ENCODE measurements around the gene SORBS1. TPM values are rescaled to one million over a fixed set of nuclear protein-coding genes. Genes with fewer than 3 reads are reported as not detected.

SORBS1 gene
- total RNA-seq, 4 donors from 2014 or later, result 92.2 to 308 (median 150) TPM

- TF ChIP-seq EP300 (IDR thresholded peaks at IDR 0.05; ENCODE audit: low read depth) (no peak), POLR2A (IDR thresholded peaks at IDR 0.05) (no peak), CTCF (IDR thresholded peaks at IDR 0.05) (no peak), POLR2AphosphoS5 (IDR thresholded peaks at IDR 0.05) (no peak)
- no peak overlapping the region for H3K4me3 ChIP-seq
- peak overlapping the region; percentile 73 to 88 (median 86) for H3K27ac ChIP-seq
- intact Hi-C loops (cut with DNase I; ENCODE audit: low total_unique reads), result no loop called here
- H3K9me3 ChIP-seq, result no peaks in the 10 kb centered on the region
- peaks cover 0 to 20% (median 5%) of the 10 kb centered on the region in 4 donors for H3K36me3 ChIP-seq
- DNase-seq, result no peak
- in situ Hi-C loops (cut with MboI; ENCODE audit: low pct_ligation_motif_present in 1 of 4, low pct_unique_long_range_greater_than_20kb in 1 of 4, low sequenced_read_pairs in 3 of 4), result no loop called here
- peaks cover 20 to 59% (median 40%) of the 10 kb centered on the region in 4 donors for H3K4me1 ChIP-seq
- H3K27me3 ChIP-seq, result no peaks in the 10 kb centered on the region
- WGBS, 2 donors (ENCODE audit: low coverage in 1 of 2), result 94% methylated on average over 8 of the region's 8 CpGs; no CpG with 5 or more reads in 1 of the 2 donors
Observed at GRCh38 chr10:95265572-95265971, 295.6 kb downstream of the SORBS1 start.

GRCh38 chr10:95264227-95265051 lies 296.7 kb downstream of the SORBS1 start:
- in situ Hi-C loops (cut with MboI; ENCODE audit: low pct_ligation_motif_present in 1 of 4, low pct_unique_long_range_greater_than_20kb in 1 of 4, low sequenced_read_pairs in 3 of 4), result no loop called here
- H3K4me1 ChIP-seq, result peaks cover 20 to 63% (median 41%) of the 10 kb centered on the region in 4 donors
- no peak for DNase-seq
- TF ChIP-seq EP300 (IDR thresholded peaks at IDR 0.05; ENCODE audit: low read depth) (no peak), POLR2A (IDR thresholded peaks at IDR 0.05) (no peak), CTCF (IDR thresholded peaks at IDR 0.05) (no peak), POLR2AphosphoS5 (IDR thresholded peaks at IDR 0.05) (no peak)
- H3K27ac ChIP-seq, result peak overlapping the region; percentile 3 to 87 (median 68)
- 57 to 88% methylated on average over 2 to 6 of the region's 6 CpGs for WGBS, 2 donors (ENCODE audit: low coverage in 1 of 2)
- intact Hi-C loops (cut with DNase I; ENCODE audit: low total_unique reads), result loop anchor here (5.0 kb wide), 1 partner anchor 1922 kb away; no protein-coding TSS in a partner anchor
- no peaks in the 10 kb centered on the region for H3K27me3 ChIP-seq
- no peaks in the 10 kb centered on the region for H3K9me3 ChIP-seq
- H3K4me3 ChIP-seq, result no peak overlapping the region
- peaks cover 0 to 12% (median 5%) of the 10 kb centered on the region in 4 donors for H3K36me3 ChIP-seq

DNA sequence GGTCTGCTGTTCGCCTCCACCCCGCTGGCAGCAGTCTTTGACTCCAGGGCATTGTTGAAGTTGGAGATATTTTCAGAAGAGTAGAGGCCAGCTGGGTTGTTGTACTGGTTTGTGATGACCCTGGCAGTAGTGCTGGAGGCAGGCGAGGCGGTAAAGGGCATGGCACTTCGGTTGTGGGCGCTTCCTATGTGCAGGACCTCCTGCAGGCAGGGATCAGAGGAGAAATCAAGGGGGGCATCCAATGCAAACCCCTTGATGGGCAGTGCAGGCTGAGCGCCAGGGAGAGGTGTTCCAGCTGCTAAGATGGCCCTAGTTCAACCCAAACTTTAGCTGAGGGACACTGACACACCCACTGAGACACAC lies 297.3 kb downstream of the SORBS1 start:
- no peaks in the 10 kb centered on the region for H3K27me3 ChIP-seq
- TF ChIP-seq EP300 (IDR thresholded peaks at IDR 0.05; ENCODE audit: low read depth), result no peak
- TF ChIP-seq POLR2AphosphoS5 (IDR thresholded peaks at IDR 0.05), result no peak
- no peak for TF ChIP-seq CTCF (IDR thresholded peaks at IDR 0.05)
- no peak for TF ChIP-seq POLR2A (IDR thresholded peaks at IDR 0.05)
- in situ Hi-C loops (cut with MboI; ENCODE audit: low pct_ligation_motif_present in 1 of 4, low pct_unique_long_range_greater_than_20kb in 1 of 4, low sequenced_read_pairs in 3 of 4) (no loop called here), intact Hi-C loops (cut with DNase I; ENCODE audit: low total_unique reads) (loop anchor here (5.0 kb wide), 1 partner anchor 1922 kb away; no protein-coding TSS in a partner anchor)
- H3K4me3 ChIP-seq, result no peak overlapping the region
- no peaks in the 10 kb centered on the region for H3K9me3 ChIP-seq
- no peak for DNase-seq
- 88% methylated on average over 7 of the region's 7 CpGs; no CpG with 5 or more reads in 1 of the 2 donors for WGBS, 2 donors (ENCODE audit: low coverage in 1 of 2)
- H3K36me3 ChIP-seq, result peaks cover 0 to 17% (median 5%) of the 10 kb centered on the region in 4 donors
- peak overlapping the region in 3 of 4 donors; percentile 51 to 87 (median 86) for H3K27ac ChIP-seq
- peaks cover 20 to 57% (median 38%) of the 10 kb centered on the region in 4 donors for H3K4me1 ChIP-seq

- no peak for DNase-seq
- Histone ChIP-seq H3K36me3 (peaks cover 0 to 16% (median 7%) of the 10 kb centered on the region in 4 donors), H3K27ac (peak overlapping the region in 1 of 4 donors; percentile 16), H3K27me3 (no peaks in the 10 kb centered on the region), H3K9me3 (no peaks in the 10 kb centered on the region), H3K4me1 (peaks cover 14 to 48% (median 31%) of the 10 kb centered on the region in 4 donors), H3K4me3 (no peak overlapping the region)
- 29 to 76% methylated on average over 2 to 5 of the region's 5 CpGs for WGBS, 2 donors (ENCODE audit: low coverage in 1 of 2)
- in situ Hi-C loops (cut with MboI; ENCODE audit: low pct_ligation_motif_present in 1 of 4, low pct_unique_long_range_greater_than_20kb in 1 of 4, low sequenced_read_pairs in 3 of 4) (no loop called here), intact Hi-C loops (cut with DNase I; ENCODE audit: low total_unique reads) (loop anchor here (5.0 kb wide), 1 partner anchor 1921 kb away; no protein-coding TSS in a partner anchor)
- TF ChIP-seq EP300 (IDR thresholded peaks at IDR 0.05; ENCODE audit: low read depth) (no peak), POLR2AphosphoS5 (IDR thresholded peaks at IDR 0.05) (no peak), CTCF (IDR thresholded peaks at IDR 0.05) (no peak), POLR2A (IDR thresholded peaks at IDR 0.05) (no peak)
Observed at GRCh38 chr10:95262763-95263518, 298.2 kb downstream of the SORBS1 start.
